ENCODE data around the gene KLF7. TPM values are rescaled to one million over a fixed set of nuclear protein-coding genes. Genes with fewer than 3 reads are reported as not detected.

Gene KLF7
- total RNA-seq, 1 donor from 2014 or later = 17.4 TPM

- H3K4me3 Mint-ChIP-seq = no peak overlapping the region
- DNase-seq (ENCODE audit: low read depth, low spot score) = no peak
- H3K9me3 Mint-ChIP-seq = no peaks in the 10 kb centered on the region
- H3K27me3 Mint-ChIP-seq (ENCODE audit: low read depth) = no peaks in the 10 kb centered on the region
- TF ChIP-seq, protein P1, sequence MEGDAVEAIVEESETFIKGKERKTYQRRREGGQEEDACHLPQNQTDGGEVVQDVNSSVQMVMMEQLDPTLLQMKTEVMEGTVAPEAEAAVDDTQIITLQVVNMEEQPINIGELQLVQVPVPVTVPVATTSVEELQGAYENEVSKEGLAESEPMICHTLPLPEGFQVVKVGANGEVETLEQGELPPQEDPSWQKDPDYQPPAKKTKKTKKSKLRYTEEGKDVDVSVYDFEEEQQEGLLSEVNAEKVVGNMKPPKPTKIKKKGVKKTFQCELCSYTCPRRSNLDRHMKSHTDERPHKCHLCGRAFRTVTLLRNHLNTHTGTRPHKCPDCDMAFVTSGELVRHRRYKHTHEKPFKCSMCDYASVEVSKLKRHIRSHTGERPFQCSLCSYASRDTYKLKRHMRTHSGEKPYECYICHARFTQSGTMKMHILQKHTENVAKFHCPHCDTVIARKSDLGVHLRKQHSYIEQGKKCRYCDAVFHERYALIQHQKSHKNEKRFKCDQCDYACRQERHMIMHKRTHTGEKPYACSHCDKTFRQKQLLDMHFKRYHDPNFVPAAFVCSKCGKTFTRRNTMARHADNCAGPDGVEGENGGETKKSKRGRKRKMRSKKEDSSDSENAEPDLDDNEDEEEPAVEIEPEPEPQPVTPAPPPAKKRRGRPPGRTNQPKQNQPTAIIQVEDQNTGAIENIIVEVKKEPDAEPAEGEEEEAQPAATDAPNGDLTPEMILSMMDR (conservative IDR thresholded peaks at IDR 0.05) = no peak
- no peak overlapping the region for H3K27ac Mint-ChIP-seq (ENCODE audit: unreplicated experiment)
- peaks cover 15% of the 10 kb centered on the region for H3K4me1 Mint-ChIP-seq
- H3K36me3 Mint-ChIP-seq (ENCODE audit: low read depth) = no peaks in the 10 kb centered on the region
Measured at GRCh38 chr2:207203056-207203455, 37.3 kb upstream of the KLF7 start.

DNA sequence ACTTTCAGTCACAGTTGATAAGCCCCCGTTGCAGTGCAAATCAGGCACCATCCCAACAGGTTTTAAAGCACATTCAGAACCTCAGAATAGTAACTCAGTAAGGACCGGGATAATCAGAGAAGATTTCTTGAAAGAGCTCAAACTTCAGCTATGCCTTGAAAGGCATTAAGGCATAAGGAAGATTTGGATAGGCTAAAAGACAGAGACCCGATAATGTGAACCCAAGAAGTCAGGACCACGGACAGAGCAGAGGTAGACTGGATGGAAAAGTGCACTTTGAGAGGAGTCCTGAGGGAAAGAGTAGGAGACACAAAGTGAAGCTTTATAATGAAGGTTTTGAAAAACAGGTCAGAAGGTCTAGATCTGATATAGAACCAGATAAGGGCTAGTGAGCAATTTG is 36.9 kb upstream of the KLF7 start:
- DNase-seq (ENCODE audit: low read depth, low spot score) = peak; percentile 42
- no peaks in the 10 kb centered on the region for H3K36me3 Mint-ChIP-seq (ENCODE audit: low read depth)
- peaks cover 15% of the 10 kb centered on the region for H3K4me1 Mint-ChIP-seq
- no peaks in the 10 kb centered on the region for H3K9me3 Mint-ChIP-seq
- no peaks in the 10 kb centered on the region for H3K27me3 Mint-ChIP-seq (ENCODE audit: low read depth)
- no peak overlapping the region for H3K27ac Mint-ChIP-seq (ENCODE audit: unreplicated experiment)
- no peak overlapping the region for H3K4me3 Mint-ChIP-seq
- TF ChIP-seq, protein P1 (conservative IDR thresholded peaks at IDR 0.05) = no peak

- H3K27me3 Mint-ChIP-seq (ENCODE audit: low read depth) = no peaks in the 10 kb centered on the region
- H3K4me3 Mint-ChIP-seq = no peak overlapping the region
- H3K27ac Mint-ChIP-seq (ENCODE audit: unreplicated experiment) = no peak overlapping the region
- no peak for DNase-seq (ENCODE audit: low read depth, low spot score)
- H3K4me1 Mint-ChIP-seq = peaks cover 15% of the 10 kb centered on the region
- TF ChIP-seq, protein P1 (conservative IDR thresholded peaks at IDR 0.05) = no peak
- H3K9me3 Mint-ChIP-seq = no peaks in the 10 kb centered on the region
- H3K36me3 Mint-ChIP-seq (ENCODE audit: low read depth) = no peaks in the 10 kb centered on the region
Measured at GRCh38 chr2:207201416-207201815, 35.7 kb upstream of the KLF7 start.

GRCh38 chr2:207200136-207200535 is 34.4 kb upstream of the KLF7 start:
- Mint-ChIP-seq H3K36me3 (ENCODE audit: low read depth) (no peaks in the 10 kb centered on the region), H3K4me3 (no peak overlapping the region), H3K27me3 (ENCODE audit: low read depth) (no peaks in the 10 kb centered on the region), H3K9me3 (no peaks in the 10 kb centered on the region), H3K4me1 (peaks cover 15% of the 10 kb centered on the region), H3K27ac (ENCODE audit: unreplicated experiment) (no peak overlapping the region)
- DNase-seq (ENCODE audit: low read depth, low spot score) = no peak
- TF ChIP-seq, protein P1 (conservative IDR thresholded peaks at IDR 0.05) = no peak

- peaks cover 7% of the 10 kb centered on the region for H3K4me1 Mint-ChIP-seq
- H3K27ac Mint-ChIP-seq (ENCODE audit: unreplicated experiment) = no peak overlapping the region
Measured at GRCh38 chr2:207194028-207194427, 28.3 kb upstream of the KLF7 start.

More at GRCh38 chr2:207194028-207194427, 28.3 kb upstream of the KLF7 start:
- no peak for DNase-seq (ENCODE audit: low read depth, low spot score)
- Mint-ChIP-seq H3K9me3 (no peaks in the 10 kb centered on the region), H3K4me3 (no peak overlapping the region), H3K36me3 (ENCODE audit: low read depth) (no peaks in the 10 kb centered on the region), H3K27me3 (ENCODE audit: low read depth) (no peaks in the 10 kb centered on the region)
- TF ChIP-seq, protein P1 (conservative IDR thresholded peaks at IDR 0.05) = no peak
